ENCODE data around the gene HAVCR1. TPM values are rescaled to one million over a fixed set of nuclear protein-coding genes. Genes with fewer than 3 reads are reported as not detected.

HAVCR1 gene
- total RNA-seq, 2 donors from 2014 or later: 1.6 TPM; not detected in 1

- WGBS: 84% methylated on average over 3 of the region's 3 CpGs
- no peaks in the 10 kb centered on the region for H3K9me3 ChIP-seq
- no peak for DNase-seq (ENCODE audit: low spot score)
- no peaks in the 10 kb centered on the region for H3K27me3 ChIP-seq (replicated peaks; ENCODE audit: insufficient read depth)
- TF ChIP-seq POLR2A (IDR thresholded peaks at IDR 0.05) (no peak), POLR2AphosphoS5 (IDR thresholded peaks at IDR 0.05) (no peak)
- TF ChIP-seq, protein P1, sequence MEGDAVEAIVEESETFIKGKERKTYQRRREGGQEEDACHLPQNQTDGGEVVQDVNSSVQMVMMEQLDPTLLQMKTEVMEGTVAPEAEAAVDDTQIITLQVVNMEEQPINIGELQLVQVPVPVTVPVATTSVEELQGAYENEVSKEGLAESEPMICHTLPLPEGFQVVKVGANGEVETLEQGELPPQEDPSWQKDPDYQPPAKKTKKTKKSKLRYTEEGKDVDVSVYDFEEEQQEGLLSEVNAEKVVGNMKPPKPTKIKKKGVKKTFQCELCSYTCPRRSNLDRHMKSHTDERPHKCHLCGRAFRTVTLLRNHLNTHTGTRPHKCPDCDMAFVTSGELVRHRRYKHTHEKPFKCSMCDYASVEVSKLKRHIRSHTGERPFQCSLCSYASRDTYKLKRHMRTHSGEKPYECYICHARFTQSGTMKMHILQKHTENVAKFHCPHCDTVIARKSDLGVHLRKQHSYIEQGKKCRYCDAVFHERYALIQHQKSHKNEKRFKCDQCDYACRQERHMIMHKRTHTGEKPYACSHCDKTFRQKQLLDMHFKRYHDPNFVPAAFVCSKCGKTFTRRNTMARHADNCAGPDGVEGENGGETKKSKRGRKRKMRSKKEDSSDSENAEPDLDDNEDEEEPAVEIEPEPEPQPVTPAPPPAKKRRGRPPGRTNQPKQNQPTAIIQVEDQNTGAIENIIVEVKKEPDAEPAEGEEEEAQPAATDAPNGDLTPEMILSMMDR (IDR thresholded peaks at IDR 0.05): no peak
- H3K4me1 ChIP-seq (replicated peaks): no peaks in the 10 kb centered on the region
- H3K36me3 ChIP-seq: no peaks in the 10 kb centered on the region
- no peak overlapping the region for H3K27ac ChIP-seq
- intact Hi-C loops (cut with DNase I): no loop called here
- no peak overlapping the region for H3K4me3 ChIP-seq
Measured at GRCh38 chr5:157088342-157088990, 29.6 kb upstream of the HAVCR1 start.

DNA sequence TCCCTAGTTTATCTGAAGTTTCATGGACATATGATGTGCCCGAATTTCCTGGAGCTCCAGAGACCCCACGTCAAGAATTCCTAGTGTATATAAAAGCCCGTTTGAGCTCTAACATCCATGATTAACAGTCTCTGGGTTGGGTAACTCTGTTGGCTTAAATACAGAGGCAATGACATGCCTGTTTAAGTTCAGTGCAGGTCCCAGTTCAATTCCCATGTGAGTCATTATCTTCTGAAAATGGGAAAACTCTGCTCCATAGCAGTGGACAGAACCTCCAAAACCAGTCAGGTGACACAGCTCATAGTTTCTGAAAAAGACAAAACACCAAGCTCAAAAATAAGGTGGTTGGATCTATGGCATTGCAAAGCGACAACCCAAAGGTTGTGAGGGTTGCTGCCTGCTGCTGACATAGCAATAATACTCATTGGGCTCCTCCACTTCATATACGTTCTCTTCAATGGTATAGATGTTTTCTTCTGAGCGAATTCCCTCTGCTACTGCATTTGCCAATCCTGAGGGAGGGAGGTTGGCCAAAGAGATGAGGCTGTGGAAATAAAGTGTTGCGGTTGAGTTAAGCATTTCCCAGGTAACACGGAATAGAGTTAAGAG, 27.9 kb upstream of the HAVCR1 start:
- Histone ChIP-seq H3K27me3 (replicated peaks; ENCODE audit: insufficient read depth) (no peaks in the 10 kb centered on the region), H3K9me3 (no peaks in the 10 kb centered on the region), H3K4me1 (replicated peaks) (no peaks in the 10 kb centered on the region), H3K36me3 (no peaks in the 10 kb centered on the region), H3K4me3 (no peak overlapping the region), H3K27ac (no peak overlapping the region)
- WGBS: 88% methylated on average over 8 of the region's 8 CpGs
- TF ChIP-seq, protein P1 (IDR thresholded peaks at IDR 0.05): no peak
- TF ChIP-seq POLR2AphosphoS5 (IDR thresholded peaks at IDR 0.05): no peak
- TF ChIP-seq POLR2A (IDR thresholded peaks at IDR 0.05): no peak
- no peak for DNase-seq (ENCODE audit: low spot score)
- intact Hi-C loops (cut with DNase I): no loop called here

- Histone ChIP-seq H3K36me3 (no peaks in the 10 kb centered on the region), H3K27me3 (replicated peaks; ENCODE audit: insufficient read depth) (no peaks in the 10 kb centered on the region), H3K4me1 (replicated peaks) (no peaks in the 10 kb centered on the region), H3K9me3 (no peaks in the 10 kb centered on the region), H3K27ac (no peak overlapping the region), H3K4me3 (no peak overlapping the region)
- TF ChIP-seq POLR2AphosphoS5 (IDR thresholded peaks at IDR 0.05) (no peak), POLR2A (IDR thresholded peaks at IDR 0.05) (no peak)
- TF ChIP-seq, protein P1 (IDR thresholded peaks at IDR 0.05): no peak
- DNase-seq (ENCODE audit: low spot score): no peak
- 89% methylated on average over 4 of the region's 4 CpGs for WGBS
- intact Hi-C loops (cut with DNase I): no loop called here
Measured at GRCh38 chr5:157085930-157086329, 27.0 kb upstream of the HAVCR1 start.

- Histone ChIP-seq H3K4me1 (replicated peaks) (no peaks in the 10 kb centered on the region), H3K9me3 (no peaks in the 10 kb centered on the region), H3K27me3 (replicated peaks; ENCODE audit: insufficient read depth) (no peaks in the 10 kb centered on the region), H3K4me3 (no peak overlapping the region), H3K27ac (no peak overlapping the region), H3K36me3 (no peaks in the 10 kb centered on the region)
- no peak for DNase-seq (ENCODE audit: low spot score)
- 47% methylated on average over 2 of the region's 2 CpGs for WGBS
- intact Hi-C loops (cut with DNase I): no loop called here
- TF ChIP-seq, protein P1 (IDR thresholded peaks at IDR 0.05): no peak
- TF ChIP-seq POLR2AphosphoS5 (IDR thresholded peaks at IDR 0.05) (no peak), POLR2A (IDR thresholded peaks at IDR 0.05) (no peak)
Measured at GRCh38 chr5:157080286-157080685, 21.4 kb upstream of the HAVCR1 start.

- H3K4me3 ChIP-seq: no peak overlapping the region
- DNase-seq (ENCODE audit: low spot score): no peak
- no peaks in the 10 kb centered on the region for H3K36me3 ChIP-seq
- H3K4me1 ChIP-seq (replicated peaks): no peaks in the 10 kb centered on the region
- WGBS: 48% methylated on average over 4 of the region's 4 CpGs
- intact Hi-C loops (cut with DNase I): no loop called here
- H3K27ac ChIP-seq: no peak overlapping the region
- H3K9me3 ChIP-seq: no peaks in the 10 kb centered on the region
- TF ChIP-seq POLR2AphosphoS5 (IDR thresholded peaks at IDR 0.05) (no peak), POLR2A (IDR thresholded peaks at IDR 0.05) (no peak)
- TF ChIP-seq, protein P1 (IDR thresholded peaks at IDR 0.05): no peak
- H3K27me3 ChIP-seq (replicated peaks; ENCODE audit: insufficient read depth): no peaks in the 10 kb centered on the region
Measured at GRCh38 chr5:157076558-157076957, 17.6 kb upstream of the HAVCR1 start.

Data from prostate gland (tissue), 2 donors.